T-helper 1 cell treated with Interleukin-12 subunit alpha and Interleukin-12 subunit beta and Interleukin-4 antibody, amounts not matched to agents 30 ng/mL and 1 ng/mL, for 36 hours (primary cell): Measurements from ENCODE around the gene RBMX2. TPM values are rescaled to one million over a fixed set of nuclear protein-coding genes. Genes with fewer than 3 reads are reported as not detected.
"Not testable (repeated sequence)": the region's sequence is repeated elsewhere in the genome, so short reads cannot be mapped to it uniquely, and the experiment has no call there.

ENCODE experiments used
- intact Hi-C: fragments of 100-400 bp; cut with micrococcal nuclease; formaldehyde crosslinking; loops from one replicate; pipeline ENCODE4 v1.15.1; 2024
- total RNA-seq: library from RNA; stranded (reverse); gene quantifications from 2 replicates; pipeline ENCODE4 v1.2.3, GENCODE V29; 2022

RBMX2 gene
- total RNA-seq, result 23.5 and 26.6 TPM in 2 replicates

GRCh38 chrX:130401415-130402207 lies at the start of gene RBMX2:
Gene RBMX2, plus strand, starts transcription at chrX:130401987. Its CDS starts 46 bp downstream, at chrX:130402033.
- intact Hi-C loops, result loop anchor here (1.0 to 10.0 kb wide), 11 partner anchors 62 to 1815 kb away; partner anchors contain the start of genes ENOX2, RAB33A, SLC25A14 and UTP14A

- intact Hi-C loops, result not testable (repeated sequence)
Observed at GRCh38 chrX:130352050-130352449, 49.7 kb upstream of the RBMX2 start.

- intact Hi-C loops, result no loop called here
Observed at GRCh38 chrX:130376077-130376476, 25.7 kb upstream of the RBMX2 start.

- intact Hi-C loops, result no loop called here
Observed at GRCh38 chrX:130378024-130378669, 23.6 kb upstream of the RBMX2 start.

- intact Hi-C loops, result no loop called here
Observed at GRCh38 chrX:130385520-130385919, 16.3 kb upstream of the RBMX2 start, which contains the start of gene GPR119. Gene GPR119, minus strand, starts transcription at chrX:130385674. Its CDS starts 227 bp downstream, at chrX:130385447.

GRCh38 chrX:130386408-130386808 lies 15.4 kb upstream of the RBMX2 start:
- intact Hi-C loops, result no loop called here

GRCh38 chrX:130393451-130394074 lies 8.2 kb upstream of the RBMX2 start:
- intact Hi-C loops, result no loop called here

- intact Hi-C loops, result no loop called here
Observed at GRCh38 chrX:130395341-130395740, 6.4 kb upstream of the RBMX2 start.

GRCh38 chrX:130402208-130402684 lies 459 bp downstream of the RBMX2 start:
- intact Hi-C loops, result loop anchor here (1.0 to 10.0 kb wide), 6 partner anchors 230 to 1815 kb away; partner anchors contain the start of genes RAB33A and ZDHHC9

- intact Hi-C loops, result no loop called here
Observed at GRCh38 chrX:130413415-130413814, 11.6 kb downstream of the RBMX2 start.

- intact Hi-C loops, result no loop called here
Observed at GRCh38 chrX:130414800-130415199, 13.0 kb downstream of the RBMX2 start.

GRCh38 chrX:130415201-130415600 lies 13.4 kb downstream of the RBMX2 start:
- intact Hi-C loops, result no loop called here

- intact Hi-C loops, result no loop called here
Observed at GRCh38 chrX:130416785-130417184, 15.0 kb downstream of the RBMX2 start.

- intact Hi-C loops, result no loop called here
Observed at GRCh38 chrX:130418066-130418465, 16.3 kb downstream of the RBMX2 start.

GRCh38 chrX:130418740-130419139 lies 17.0 kb downstream of the RBMX2 start:
- intact Hi-C loops, result no loop called here

GRCh38 chrX:130419263-130419662 lies 17.5 kb downstream of the RBMX2 start:
- intact Hi-C loops, result no loop called here

GRCh38 chrX:130426531-130426930 lies 24.7 kb downstream of the RBMX2 start:
- intact Hi-C loops, result no loop called here

GRCh38 chrX:130429236-130429635 lies 27.4 kb downstream of the RBMX2 start:
- intact Hi-C loops, result not testable (repeated sequence)

- intact Hi-C loops, result no loop called here
Observed at GRCh38 chrX:130435937-130436336, 34.1 kb downstream of the RBMX2 start.

- intact Hi-C loops, result not testable (repeated sequence)
Observed at GRCh38 chrX:130437996-130438395, 36.2 kb downstream of the RBMX2 start.

- intact Hi-C loops, result no loop called here
Observed at GRCh38 chrX:130443875-130444274, 42.1 kb downstream of the RBMX2 start.
